Iris pigment epithelial cell (primary cell): ENCODE data around the gene CDK12.
"Not testable (repeated sequence)": the region's sequence is repeated elsewhere in the genome, so short reads cannot be mapped to it uniquely, and the experiment has no call there.

Experiments
- DNase-seq: peaks from one replicate; pipeline ENCODE4 v3.0.0-alpha.2; 2011; ENCODE audit warnings: low read depth

Gene CDK12

DNA sequence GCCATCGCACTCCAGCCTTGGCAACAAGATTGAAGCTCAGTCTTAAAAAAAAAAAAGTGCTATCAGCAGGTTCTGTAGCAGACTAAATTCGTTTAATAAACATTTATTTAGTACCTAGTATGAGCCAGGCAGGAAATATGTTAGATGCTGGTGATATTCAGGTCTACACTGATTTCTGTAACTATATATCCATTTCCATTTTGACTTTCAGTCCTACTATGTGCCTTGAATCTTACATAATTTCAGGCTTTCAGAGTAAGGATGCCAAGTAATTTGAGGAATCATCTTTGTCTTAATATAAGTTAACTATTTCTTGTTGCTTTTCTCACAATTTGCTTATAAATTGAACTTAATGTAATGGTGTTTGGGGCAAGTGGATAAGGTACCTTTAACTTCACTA, 46.2 kb downstream of the CDK12 start:
- DNase-seq, result no peak

DNA sequence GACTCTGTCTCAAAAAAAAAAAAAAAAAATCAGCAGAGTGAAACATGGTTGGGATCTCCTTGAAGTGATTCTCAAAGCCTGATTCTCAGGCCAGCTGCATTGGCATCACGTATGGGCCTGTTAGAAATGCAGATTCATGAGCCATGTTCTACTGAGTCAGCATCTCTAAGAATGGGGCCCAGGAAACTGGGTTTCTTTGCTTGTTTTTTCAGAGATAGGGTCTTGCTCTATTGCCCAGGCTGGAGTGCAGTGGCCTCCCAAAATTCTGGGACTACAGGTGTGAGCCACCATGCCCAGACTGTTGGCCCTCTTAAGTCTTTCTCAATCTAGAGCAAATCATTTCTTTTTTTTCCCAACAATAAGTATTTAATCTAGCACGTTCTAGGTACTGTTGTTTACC, 47.7 kb downstream of the CDK12 start:
- no peak for DNase-seq

DNA sequence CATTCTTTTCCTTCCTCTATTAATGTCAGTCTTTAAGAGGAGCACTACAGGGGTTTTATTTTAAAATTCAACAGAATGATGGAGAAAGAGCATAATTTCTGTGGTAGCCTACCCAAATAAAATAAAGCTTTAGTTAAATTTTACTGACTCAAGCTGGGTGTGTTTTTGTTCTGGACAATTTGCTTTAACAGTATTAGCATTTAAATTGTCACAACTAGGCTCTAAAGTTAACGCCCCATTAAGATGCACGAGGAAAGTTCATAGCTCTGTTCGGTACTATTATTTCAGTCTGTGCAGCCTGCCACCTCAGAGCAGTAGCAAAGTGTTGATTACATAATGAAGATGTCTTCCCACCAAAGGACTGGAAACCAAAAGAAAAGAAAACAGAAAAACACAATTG, 52.0 kb downstream of the CDK12 start:
- DNase-seq, result no peak

DNA sequence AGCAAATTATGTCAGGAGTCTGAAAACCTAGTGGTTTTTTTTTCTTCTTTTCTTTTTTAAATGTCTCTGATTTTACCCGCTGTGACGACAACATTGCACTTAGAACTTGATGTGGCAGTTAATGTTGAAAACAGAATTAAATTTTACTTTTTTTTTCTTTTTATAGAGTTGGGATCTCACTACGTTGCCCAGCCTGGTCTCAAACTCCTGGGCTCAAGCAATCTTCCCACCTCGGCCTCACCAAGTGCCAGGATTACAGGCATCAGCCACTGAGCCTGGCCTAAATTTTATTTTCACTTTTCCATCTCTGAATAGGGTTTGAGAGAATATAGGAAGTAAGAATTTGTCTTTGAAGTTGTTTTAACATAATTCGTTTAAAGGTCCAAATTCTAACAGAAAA, 52.6 kb downstream of the CDK12 start:
- DNase-seq, result no peak

DNA sequence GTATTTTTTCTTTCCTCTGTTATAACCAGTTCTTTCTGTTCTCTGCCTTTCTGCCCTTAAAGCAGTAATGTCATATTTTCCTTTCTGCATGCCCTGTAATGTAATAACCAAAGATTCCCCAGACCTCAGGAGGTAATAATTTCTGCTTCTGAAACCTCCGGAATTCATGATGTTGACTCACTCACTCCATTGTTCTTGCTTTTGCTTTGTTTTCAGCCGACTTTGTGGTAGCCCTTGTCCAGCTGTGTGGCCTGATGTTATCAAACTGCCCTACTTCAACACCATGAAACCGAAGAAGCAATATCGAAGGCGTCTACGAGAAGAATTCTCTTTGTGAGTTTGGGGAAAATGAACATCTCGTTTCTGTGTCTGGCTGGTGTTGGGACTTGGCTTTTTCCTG, 55.9 kb downstream of the CDK12 start:
- peak; percentile 49 for DNase-seq

DNA sequence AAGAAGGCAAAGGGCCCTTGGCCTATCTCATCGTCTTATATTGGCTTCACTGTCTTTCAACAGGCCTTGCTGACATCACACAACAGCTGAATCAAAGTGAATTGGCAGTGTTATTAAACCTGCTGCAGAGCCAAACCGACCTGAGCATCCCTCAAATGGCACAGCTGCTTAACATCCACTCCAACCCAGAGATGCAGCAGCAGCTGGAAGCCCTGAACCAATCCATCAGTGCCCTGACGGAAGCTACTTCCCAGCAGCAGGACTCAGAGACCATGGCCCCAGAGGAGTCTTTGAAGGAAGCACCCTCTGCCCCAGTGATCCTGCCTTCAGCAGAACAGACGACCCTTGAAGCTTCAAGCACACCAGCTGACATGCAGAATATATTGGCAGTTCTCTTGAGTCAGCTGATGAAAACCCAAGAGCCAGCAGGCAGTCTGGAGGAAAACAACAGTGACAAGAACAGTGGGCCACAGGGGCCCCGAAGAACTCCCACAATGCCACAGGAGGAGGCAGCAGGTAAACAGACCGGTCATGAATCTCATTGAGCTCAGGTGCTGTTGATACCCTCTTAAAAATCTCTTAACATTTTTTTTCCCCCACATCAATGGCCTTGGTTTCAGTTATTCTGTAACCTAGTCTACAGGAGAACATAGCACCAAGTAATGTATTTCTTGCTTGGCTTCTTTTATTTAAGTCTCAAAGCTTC, 64.7 kb downstream of the CDK12 start:
- no peak for DNase-seq

DNA sequence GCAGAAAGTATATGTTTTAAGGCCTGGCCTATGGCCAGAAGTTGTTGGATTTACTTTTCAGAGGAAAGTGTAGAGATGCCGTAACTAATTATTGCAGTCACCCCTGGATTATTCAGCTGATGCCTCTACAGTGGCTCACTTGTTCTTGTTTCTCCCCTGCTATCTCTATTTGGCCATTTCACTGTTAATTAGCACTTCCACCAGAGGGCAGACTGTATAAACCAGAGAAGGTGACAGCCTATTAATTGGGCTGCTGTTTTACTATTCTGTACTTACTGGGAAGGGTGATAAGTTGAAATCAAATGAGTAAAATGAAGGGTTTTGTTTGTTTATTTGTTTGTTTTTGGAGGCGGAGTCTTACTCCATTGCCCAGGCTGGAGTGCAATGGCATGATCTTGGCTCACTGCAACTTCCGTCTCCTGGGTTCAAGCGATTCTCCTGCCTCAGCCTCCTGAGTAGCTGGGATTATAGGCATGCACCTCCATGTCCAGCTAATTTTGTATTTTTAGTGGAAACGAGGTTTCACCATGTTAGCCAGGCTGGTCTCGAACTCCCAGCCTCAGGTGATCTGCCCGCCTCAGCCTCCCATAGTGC, 66.0 kb downstream of the CDK12 start:
- peak; percentile 20 for DNase-seq

DNA sequence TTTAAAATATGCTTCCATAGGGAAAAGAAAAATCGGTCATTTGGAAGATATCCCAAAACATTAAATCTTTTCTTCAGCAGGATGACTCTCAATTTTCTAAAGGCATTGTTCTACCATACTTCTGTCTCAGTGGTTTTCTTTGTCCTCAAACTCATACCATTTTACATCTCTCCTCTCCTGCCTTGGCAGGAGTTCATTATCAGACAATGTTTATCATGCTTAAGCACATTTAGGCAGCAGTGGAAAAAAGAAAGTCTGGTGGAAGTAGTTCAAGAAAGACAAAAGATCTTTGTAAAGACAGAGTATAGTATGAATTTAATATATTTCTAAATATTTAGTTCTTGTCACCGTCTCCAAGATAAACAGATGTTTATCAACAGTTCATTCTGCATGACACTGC, 68.2 kb downstream of the CDK12 start:
- DNase-seq, result no peak

DNA sequence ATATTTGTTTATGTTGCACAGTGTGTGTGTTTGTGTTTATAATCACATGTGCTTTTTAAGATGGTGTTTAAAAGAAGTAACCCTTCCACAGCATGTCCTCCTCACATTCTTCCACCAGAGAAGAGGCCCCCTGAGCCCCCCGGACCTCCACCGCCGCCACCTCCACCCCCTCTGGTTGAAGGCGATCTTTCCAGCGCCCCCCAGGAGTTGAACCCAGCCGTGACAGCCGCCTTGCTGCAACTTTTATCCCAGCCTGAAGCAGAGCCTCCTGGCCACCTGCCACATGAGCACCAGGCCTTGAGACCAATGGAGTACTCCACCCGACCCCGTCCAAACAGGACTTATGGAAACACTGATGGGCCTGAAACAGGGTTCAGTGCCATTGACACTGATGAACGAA, 69.2 kb downstream of the CDK12 start:
- no peak for DNase-seq

DNA sequence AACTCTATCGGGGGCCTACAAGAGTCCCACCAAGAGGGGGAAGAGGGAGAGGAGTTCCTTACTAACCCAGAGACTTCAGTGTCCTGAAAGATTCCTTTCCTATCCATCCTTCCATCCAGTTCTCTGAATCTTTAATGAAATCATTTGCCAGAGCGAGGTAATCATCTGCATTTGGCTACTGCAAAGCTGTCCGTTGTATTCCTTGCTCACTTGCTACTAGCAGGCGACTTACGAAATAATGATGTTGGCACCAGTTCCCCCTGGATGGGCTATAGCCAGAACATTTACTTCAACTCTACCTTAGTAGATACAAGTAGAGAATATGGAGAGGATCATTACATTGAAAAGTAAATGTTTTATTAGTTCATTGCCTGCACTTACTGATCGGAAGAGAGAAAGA, 70.0 kb downstream of the CDK12 start:
- DNase-seq, result no peak

DNA sequence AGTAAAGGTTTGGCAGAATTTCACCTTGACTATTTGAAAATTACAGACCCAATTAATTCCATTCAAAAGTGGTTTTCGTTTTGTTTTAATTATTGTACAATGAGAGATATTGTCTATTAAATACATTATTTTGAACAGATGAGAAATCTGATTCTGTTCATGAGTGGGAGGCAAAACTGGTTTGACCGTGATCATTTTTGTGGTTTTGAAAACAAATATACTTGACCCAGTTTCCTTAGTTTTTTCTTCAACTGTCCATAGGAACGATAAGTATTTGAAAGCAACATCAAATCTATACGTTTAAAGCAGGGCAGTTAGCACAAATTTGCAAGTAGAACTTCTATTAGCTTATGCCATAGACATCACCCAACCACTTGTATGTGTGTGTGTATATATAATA, 72.6 kb downstream of the CDK12 start:
- DNase-seq, result peak; percentile 58

DNA sequence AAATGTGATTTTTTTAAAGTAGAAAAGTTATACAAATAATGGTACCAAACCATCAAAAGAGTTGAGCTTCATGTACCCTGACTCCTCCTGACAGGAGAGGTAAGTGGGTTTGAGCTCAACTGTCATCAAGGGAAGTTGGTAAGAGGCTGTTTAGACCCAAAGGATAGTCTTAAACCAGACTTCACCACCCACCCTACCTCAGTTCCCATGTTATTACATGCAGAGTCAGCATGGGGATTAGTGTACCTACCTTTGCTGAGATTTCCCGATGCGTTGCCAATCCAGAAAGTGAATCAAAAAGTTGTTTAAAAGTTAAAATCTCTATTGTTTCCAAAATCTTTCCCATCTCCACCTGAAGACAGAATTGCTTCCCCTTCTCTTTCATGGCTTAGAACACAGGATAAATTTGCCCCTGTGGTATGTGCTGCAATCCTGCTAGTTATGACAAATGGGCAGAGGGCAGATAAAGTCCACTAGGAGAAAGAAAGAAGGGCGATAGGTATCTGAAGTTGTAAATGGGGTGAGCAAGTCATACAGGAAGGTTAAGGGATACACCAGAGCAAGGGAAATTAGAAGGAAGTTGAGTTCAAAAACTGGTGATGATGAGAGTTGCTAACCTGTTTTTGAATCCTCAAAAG, 73.6 kb downstream of the CDK12 start:
- DNase-seq, result no peak

DNA sequence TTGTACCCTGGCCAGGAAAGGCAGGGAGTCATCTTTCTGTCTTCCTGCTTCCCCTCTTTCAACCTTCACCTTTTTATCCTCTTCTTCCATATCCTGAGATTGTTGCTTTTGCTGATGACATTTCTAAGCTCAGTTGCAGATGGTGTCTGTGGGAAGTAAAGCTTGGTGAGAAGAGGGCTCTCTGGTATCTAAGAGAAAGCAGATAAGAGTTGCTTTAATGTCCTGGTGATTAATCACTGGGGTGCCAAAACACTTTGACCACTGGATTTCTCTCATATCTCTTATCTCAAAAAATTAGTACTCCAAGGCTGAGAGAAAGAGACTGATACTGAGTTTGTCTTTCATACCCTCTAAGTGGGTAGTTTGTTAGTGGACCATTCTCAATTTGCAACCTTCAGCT, 75.2 kb downstream of the CDK12 start:
- DNase-seq, result no peak

DNA sequence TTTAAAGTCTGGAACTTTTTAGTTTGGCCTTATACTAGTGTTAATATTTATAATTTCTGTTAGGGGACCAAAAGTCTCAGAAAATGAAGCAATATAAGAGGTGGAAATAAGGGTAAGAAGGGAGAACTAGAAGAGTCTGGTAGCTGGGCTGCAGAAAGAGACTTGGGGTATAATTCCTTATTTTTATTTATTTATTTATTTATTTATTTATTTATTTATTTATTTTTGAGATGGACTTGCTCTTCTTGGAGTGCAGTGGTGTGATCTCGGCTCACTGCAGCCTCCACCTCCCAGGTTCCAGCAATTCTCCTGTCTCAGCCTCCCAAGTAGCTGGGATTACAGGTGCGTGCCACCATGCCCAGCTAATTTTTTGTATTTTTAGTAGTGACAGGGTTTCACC, 76.1 kb downstream of the CDK12 start:
- not testable (repeated sequence) for DNase-seq

DNA sequence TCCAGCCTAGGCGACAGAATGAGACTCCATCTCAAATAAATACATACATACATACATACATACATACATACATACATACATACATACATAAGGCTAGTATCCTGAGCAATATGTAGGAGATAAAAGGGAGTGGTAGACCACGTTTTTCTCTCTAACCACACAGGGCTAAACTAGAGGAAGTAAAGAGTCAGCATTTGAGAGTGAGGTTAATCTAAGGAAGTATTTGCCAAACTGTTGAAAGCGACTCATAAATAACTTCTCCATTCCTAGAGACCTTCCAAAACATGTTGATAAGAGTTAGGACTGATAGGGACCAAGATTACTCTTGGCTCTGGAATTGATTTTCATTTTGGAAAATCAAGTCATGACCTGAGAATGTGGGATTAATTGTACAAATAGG, 77.6 kb downstream of the CDK12 start:
- DNase-seq, result peak; percentile 28

DNA sequence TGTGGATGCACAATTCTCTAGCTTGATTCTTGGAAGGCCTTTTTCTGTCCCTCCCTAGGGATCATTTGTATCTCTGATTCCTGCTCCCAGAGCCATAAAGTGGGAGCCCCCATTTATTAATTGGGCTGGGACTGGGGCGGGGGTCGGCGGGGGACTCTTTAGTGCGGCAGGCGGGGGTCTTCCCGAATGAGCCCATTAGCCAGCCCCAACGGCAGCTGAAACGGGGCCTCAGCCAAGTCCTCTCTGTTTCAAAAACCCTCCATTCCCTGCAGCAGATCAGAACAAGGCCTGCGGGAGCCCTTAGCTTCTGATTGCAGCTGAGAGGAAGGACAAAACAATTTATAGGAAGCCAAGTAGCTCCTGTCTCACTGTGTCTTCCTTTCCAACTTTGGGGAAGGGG, 79.3 kb downstream of the CDK12 start:
- DNase-seq, result no peak

DNA sequence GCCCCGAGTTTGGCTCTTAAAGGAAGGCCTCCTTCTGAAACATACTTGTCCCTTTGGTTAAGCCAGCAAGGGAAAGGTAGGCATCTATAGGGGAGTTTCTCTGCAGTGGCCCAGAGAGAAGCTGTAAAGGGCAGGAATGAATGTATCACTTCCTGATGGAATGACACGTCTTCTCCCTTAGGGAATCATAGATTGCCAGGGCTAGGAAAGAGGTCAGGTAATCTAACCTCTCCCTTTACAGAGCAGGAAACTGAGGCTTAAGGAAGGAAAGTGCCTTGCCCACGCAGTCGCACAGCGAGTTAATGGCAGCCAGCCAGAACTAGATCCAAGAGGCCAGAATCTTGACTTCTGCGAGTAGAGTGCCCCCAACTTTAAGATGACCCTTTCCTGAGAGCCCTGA, 80.4 kb downstream of the CDK12 start:
- DNase-seq, result no peak

DNA sequence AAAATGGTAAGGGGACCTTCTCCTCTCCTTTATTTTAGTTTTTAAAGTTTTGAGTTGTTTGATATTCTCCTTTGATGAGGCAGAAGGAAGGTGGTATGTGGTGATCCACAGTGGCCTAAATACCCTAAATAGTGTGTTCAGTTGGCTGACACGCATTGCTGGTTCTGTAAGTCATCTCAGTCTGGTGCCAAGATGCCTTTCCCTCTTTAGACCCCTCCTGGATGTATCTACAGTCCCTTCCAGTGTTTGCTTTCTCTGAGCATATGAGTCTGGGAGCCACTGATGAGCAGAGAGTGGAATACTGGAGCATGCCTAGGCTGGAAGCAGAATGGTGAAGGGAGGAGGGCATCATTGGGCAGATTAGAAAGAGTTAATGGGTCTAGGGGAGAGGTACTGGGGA, 81.9 kb downstream of the CDK12 start:
- DNase-seq, result no peak

DNA sequence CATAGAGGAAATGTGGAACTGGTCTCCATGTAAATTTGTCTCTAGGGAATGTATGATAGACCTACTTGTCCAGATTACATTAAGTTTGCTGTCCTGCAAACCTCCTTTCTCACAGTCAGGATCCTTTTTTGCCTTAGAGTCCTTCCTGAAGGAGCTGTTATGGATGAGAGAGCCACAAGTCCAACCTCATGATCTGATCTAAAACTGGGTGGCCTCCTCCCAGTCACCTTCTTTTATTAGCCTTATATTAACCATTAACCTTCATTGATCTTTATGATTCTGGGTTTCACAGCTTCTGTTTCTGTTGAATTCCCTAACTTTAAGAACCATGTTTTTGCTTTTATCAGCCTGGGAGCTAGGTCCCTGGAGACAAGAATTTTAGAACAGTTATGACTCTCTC, 82.4 kb downstream of the CDK12 start:
- no peak for DNase-seq

DNA sequence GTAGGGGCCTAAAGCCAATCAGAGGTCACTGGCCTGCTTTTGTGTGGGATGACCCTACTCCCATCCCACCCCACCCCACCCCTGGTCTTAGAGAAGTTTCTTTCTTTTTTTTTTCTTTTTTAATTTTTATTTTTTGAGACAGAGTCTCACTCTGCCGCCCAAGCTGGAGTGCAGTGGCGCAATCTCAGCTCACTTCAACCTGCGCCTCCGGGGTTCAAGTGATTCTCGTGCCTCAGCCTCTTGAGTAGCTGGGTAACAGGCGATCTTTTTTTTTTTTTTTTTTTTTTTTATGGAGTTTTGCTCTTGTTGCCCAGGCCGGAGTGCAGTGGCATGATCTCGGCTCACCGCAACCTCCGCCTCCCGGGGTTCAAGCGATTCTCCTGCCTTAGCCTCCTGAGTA, 83.1 kb downstream of the CDK12 start:
- not testable (repeated sequence) for DNase-seq

DNA sequence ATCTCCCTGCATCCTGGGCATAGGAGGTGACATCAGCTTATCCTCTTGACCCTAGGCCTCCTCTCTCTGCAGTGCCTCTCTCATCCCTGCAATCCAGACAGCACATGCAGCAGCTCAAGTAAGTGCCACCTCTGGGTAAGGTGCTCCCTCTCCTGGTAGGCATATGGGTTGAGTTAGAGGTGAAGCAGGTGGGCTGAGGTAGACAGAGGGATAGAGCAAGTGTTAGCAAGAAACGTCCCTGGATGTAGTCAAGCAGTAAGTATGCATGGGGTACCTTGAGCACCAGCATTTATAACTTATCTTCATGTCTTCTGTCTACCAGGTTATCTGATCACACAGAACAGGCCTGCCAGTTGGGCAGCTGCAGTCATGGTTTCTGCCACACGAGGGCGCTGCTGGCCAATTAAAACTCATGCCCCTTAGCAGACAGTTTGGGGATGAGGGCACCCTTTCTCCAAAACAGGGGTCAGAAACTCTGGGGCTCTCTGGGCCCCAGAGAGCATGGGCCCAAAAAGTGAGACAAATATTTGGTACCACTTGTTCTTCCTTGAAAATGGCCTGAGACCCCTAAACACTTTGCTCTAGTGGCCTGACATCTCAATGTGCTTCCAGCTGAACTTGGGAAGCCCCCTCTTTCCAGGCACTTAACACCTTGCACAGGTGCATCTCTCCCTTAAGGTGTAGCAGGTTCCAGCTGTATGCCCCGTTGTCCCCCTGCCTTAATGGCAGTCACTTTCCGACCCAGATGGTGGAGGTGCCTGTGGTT, 86.6 kb downstream of the CDK12 start:
- DNase-seq, result peak; percentile 28

DNA sequence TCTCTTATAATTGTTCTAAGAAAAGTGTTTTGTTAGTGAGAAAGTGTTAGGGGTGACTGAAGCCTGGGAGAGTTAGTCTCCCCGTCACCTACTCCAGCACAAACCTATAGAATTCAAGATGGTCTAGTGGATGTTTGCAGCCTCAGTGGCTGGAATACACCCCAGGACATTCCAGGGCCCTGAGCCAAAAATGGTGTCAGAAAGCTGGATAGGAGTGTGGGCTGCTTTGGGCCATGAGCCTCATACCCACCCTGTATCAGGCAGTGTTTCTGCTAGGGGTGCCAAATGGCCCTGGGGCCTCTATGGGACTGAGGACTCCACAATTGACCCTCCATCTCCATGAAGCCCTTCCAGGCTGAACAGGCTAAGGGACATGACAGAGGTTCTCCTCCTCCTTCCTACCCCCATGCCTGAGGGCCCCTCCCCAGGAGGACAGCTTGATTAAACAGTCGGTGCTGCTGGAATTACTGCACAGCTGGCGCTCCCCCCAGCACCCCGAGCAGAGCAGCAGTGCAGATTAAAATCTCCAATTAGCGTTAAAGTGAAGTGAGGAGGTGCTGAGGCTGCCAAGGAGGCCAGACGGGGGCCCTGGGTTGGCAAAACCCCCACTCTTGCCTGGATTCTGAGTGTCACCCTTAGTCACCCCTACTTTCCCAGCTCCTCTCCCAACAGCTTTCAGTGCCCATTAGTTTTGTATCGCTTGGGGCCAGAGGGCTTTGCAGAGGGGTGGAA, 87.4 kb downstream of the CDK12 start:
- DNase-seq, result peak; percentile 59
